Adrenal gland (tissue), 12 donors: ENCODE results near the gene ZNF148. TPM values are rescaled to one million over a fixed set of nuclear protein-coding genes. Genes with fewer than 3 reads are reported as not detected.

Source experiments
- DNase-seq, 7 donors: peaks; one replicate each; pipeline ENCODE4 v3.0.0-alpha.2; 2019 to 2020
- H3K27ac ChIP-seq, 5 donors: fragments of 200-600 bp; sonication (generic) in 4 of 5; 1 replicate in 3 of 5; 2 replicates in 2 of 5; pipeline versions ENCODE4 v1.5.1 to v1.8.0; 2016 to 2020; ENCODE audit warnings: mild to moderate bottlenecking in 1 of 5
- H3K27me3 ChIP-seq: fragments of 200-600 bp; 2 replicates; pipeline ENCODE4 v1.8.0; 2021
- H3K36me3 ChIP-seq, 2 donors: fragments of 200-600 bp; replicated peaks in 1 of 2; 1 replicate in 1 of 2; 2 replicates in 1 of 2; pipeline versions ENCODE4 v1.5.1 to v1.8.0; 2018 to 2022
- H3K4me1 ChIP-seq, 2 donors: fragments of 200-600 bp; replicated peaks in 1 of 2; 1 replicate in 1 of 2; 2 replicates in 1 of 2; pipeline versions ENCODE4 v1.5.1 to v1.8.0; 2018 to 2021
- H3K4me3 ChIP-seq, 4 donors: fragments of 200-600 bp; sonication (generic) in 3 of 4; one replicate each; pipeline ENCODE4 v1.5.1; 2016 to 2018
- H3K9me3 ChIP-seq, 3 donors: fragments of 200-600 bp; sonication (generic) in 1 of 3; replicated peaks in 1 of 3; 1 replicate in 2 of 3; 2 replicates in 1 of 3; pipeline versions ENCODE4 v1.5.1 to v1.8.0; 2016 to 2021
- CTCF ChIP-seq, 6 experiments: fragments of 450-650 bp in 4 of 6; fragments of 200-600 bp in 2 of 6; sonication (generic) in 1 of 6; IDR thresholded peaks; 1 replicate in 5 of 6; 2 replicates in 1 of 6; pipeline versions ENCODE4 v1.5.1 to v1.8.0; 2016 to 2021; ENCODE audit warnings: antibody characterized with exemption in 6 of 6, mild to moderate bottlenecking in 2 of 6, moderate library complexity in 1 of 6
- POLR2A ChIP-seq, 2 donors: fragments of 450-650 bp; IDR thresholded peaks; one replicate each; pipeline ENCODE4 v1.6.1; 2017; ENCODE audit warnings: antibody characterized with exemption in 2 of 2, mild to moderate bottlenecking in 2 of 2, moderate library complexity in 1 of 2
- WGBS, 4 donors: extraction: QIAGEN DNeasy Blood & Tissue Kit in 2 of 4; methylation state at CpG; one replicate each; pipeline versions ENCODE4 v1.1.5 to v1.1.7; 2013 to 2017; 5-methylcytosine and 5-hydroxymethylcytosine counted together
- intact Hi-C, 2 donors: fragments of 100-400 bp; cut with DNase I; formaldehyde crosslinking; loops; one replicate each; pipeline versions ENCODE4 v1.14.1 to v1.15.0; 2022 to 2023
- polyA plus RNA-seq, 3 donors: library from polyadenylated mRNA; stranded (reverse); fragments of 200-250 nt in 2 of 3; fragments of 350-450 nt in 1 of 3; fragmentation: Illumina TruSeq in 1 of 3; extraction: RNeasy Lipid Tissue Mini Kit (QIAGEN cat#74804) in 1 of 3; gene quantifications; one replicate each; pipeline ENCODE4 v1.2.3, GENCODE V29; 2013 to 2014
- total RNA-seq, 9 donors: library from RNA; depleted of rRNA in 4 of 9; stranded (reverse); fragments of >200 nt in 4 of 9; fragments of 120-200 nt in 1 of 9; fragmentation: NEBNext Ultra II Directional in 1 of 9; extraction: Animal tissue kit (Norgen Biotek cat#: 25700) in 1 of 9; gene quantifications; one replicate each; pipeline versions ENCODE4 v1.1.0 to v1.2.4, GENCODE V29; 2013 to 2023
- donor health status: healthy with polysubstance abuse.
- donor health status: Bipolar disorder and iron deficiency.
- donor health status: DM: yes; HTN: yes; CAD: no.
- donor health status: DM: no; HTN: no; CAD: no.
- donor health status: DM: no; HTN: no; CAD: no.
- donor health status: DM: yes; HTN: yes; CAD: no.

Gene ZNF148
- total and polyA plus RNA-seq, 12 donors, result 3.0 to 58.2 (median 30.9) TPM

- Histone ChIP-seq H3K27ac (no peak overlapping the region), H3K27me3 (no peaks in the 10 kb centered on the region), H3K9me3 (no peaks in the 10 kb centered on the region), H3K36me3 (no peaks in the 10 kb centered on the region), H3K4me3 (no peak overlapping the region), H3K4me1 (no peaks in the 10 kb centered on the region)
- no peak for DNase-seq
- TF ChIP-seq POLR2A (IDR thresholded peaks at IDR 0.05), result no peak
- TF ChIP-seq CTCF (IDR thresholded peaks at IDR 0.05), result no peak
- WGBS, 4 donors, result 89 to 92% (median 90%) methylated on average over 5 of the region's 5 CpGs
- intact Hi-C loops, result no loop called here
These were observed 180.1 kb downstream of the ZNF148 start for GRCh38 chr3:125194849-125195601.

- Histone ChIP-seq H3K27ac (no peak overlapping the region), H3K4me1 (no peaks in the 10 kb centered on the region), H3K36me3 (no peaks in the 10 kb centered on the region), H3K9me3 (no peaks in the 10 kb centered on the region), H3K27me3 (no peaks in the 10 kb centered on the region), H3K4me3 (no peak overlapping the region)
- no peak for DNase-seq
- 89 to 93% (median 91%) methylated on average over 6 to 7 of the region's 7 CpGs for WGBS, 4 donors
- intact Hi-C loops, result no loop called here
- no peak for TF ChIP-seq POLR2A (IDR thresholded peaks at IDR 0.05)
- no peak for TF ChIP-seq CTCF (IDR thresholded peaks at IDR 0.05)
These were observed 180.9 kb downstream of the ZNF148 start for GRCh38 chr3:125194061-125194848.

GRCh38 chr3:125192190-125193035 is 182.7 kb downstream of the ZNF148 start:
- WGBS, 4 donors, result 80 to 85% (median 83%) methylated on average over 9 to 12 of the region's 12 CpGs
- H3K27me3 ChIP-seq, result no peaks in the 10 kb centered on the region
- DNase-seq, result no peak
- H3K36me3 ChIP-seq, result no peaks in the 10 kb centered on the region
- intact Hi-C loops, result no loop called here
- no peaks in the 10 kb centered on the region for H3K4me1 ChIP-seq
- H3K4me3 ChIP-seq, result no peak overlapping the region
- no peak overlapping the region for H3K27ac ChIP-seq
- TF ChIP-seq CTCF (IDR thresholded peaks at IDR 0.05), result no peak
- no peak for TF ChIP-seq POLR2A (IDR thresholded peaks at IDR 0.05)
- no peaks in the 10 kb centered on the region for H3K9me3 ChIP-seq

- H3K9me3 ChIP-seq, result no peaks in the 10 kb centered on the region
- H3K27me3 ChIP-seq, result no peaks in the 10 kb centered on the region
- DNase-seq, result no peak
- TF ChIP-seq CTCF (IDR thresholded peaks at IDR 0.05) (no peak), POLR2A (IDR thresholded peaks at IDR 0.05) (no peak)
- WGBS, 4 donors, result 73 to 90% (median 81%) methylated on average over 6 to 7 of the region's 7 CpGs
- no peak overlapping the region for H3K4me3 ChIP-seq
- intact Hi-C loops, result no loop called here
- no peaks in the 10 kb centered on the region for H3K36me3 ChIP-seq
- no peaks in the 10 kb centered on the region for H3K4me1 ChIP-seq
- no peak overlapping the region for H3K27ac ChIP-seq
These were observed 183.4 kb downstream of the ZNF148 start for GRCh38 chr3:125191730-125192129.
